Measurements from ENCODE around the gene BOLA1. TPM values are rescaled to one million over a fixed set of nuclear protein-coding genes. Genes with fewer than 3 reads are reported as not detected.

Gene BOLA1
- total and polyA plus RNA-seq, 2 donors from 2014 or later, result 14.3 to 44.0 TPM

GRCh38 chr1:149903836-149904491, 4.6 kb downstream of the BOLA1 start:
- H3K9me3 ChIP-seq (ENCODE audit: control insufficient read depth in 2 of 3, insufficient read depth in 1 of 3, low read length in 3 of 3), result no peaks in the 10 kb centered on the region
- DNase-seq (no peak), FAIRE-seq (no peak)
- no peak for TF ChIP-seq CTCF (IDR thresholded peaks at IDR 0.05; ENCODE audit: borderline replicate concordance, extremely low read depth, insufficient read depth)
- H3K4me1 ChIP-seq (ENCODE audit: control insufficient read depth in 2 of 3, insufficient read depth in 2 of 3, low read depth in 1 of 3, low read length in 3 of 3), result peaks cover 0 to 6% (median 6%) of the 10 kb centered on the region in 3 donors
- no peaks in the 10 kb centered on the region for H3K27me3 ChIP-seq (ENCODE audit: control insufficient read depth, insufficient read depth, low read length)
- H3K4me3 ChIP-seq (ENCODE audit: low read length in 3 of 3), result no peak overlapping the region
- intact Hi-C loops (cut with DNase I), result no loop called here
- no peak overlapping the region for H3K27ac ChIP-seq (ENCODE audit: low read depth in 2 of 2, low read length in 2 of 2)
- H3K36me3 ChIP-seq (ENCODE audit: control insufficient read depth in 2 of 3, insufficient read depth in 3 of 3, low read length in 3 of 3), result no peaks in the 10 kb centered on the region
- H3K9ac ChIP-seq (ENCODE audit: low read length in 3 of 3), result no peak overlapping the region

- intact Hi-C loops (cut with DNase I), result no loop called here
These were observed 7.3 kb downstream of the BOLA1 start for GRCh38 chr1:149906570-149907075.

GRCh38 chr1:149914545-149914944, 15.2 kb downstream of the BOLA1 start:
- Histone ChIP-seq H3K4me1 (ENCODE audit: control insufficient read depth in 2 of 3, insufficient read depth in 2 of 3, low read depth in 1 of 3, low read length in 3 of 3) (peaks cover 0 to 7% (median 6%) of the 10 kb centered on the region in 3 donors), H3K9ac (ENCODE audit: low read length in 3 of 3) (no peak overlapping the region), H3K4me3 (ENCODE audit: low read length in 3 of 3) (no peak overlapping the region), H3K9me3 (ENCODE audit: control insufficient read depth in 2 of 3, insufficient read depth in 1 of 3, low read length in 3 of 3) (no peaks in the 10 kb centered on the region), H3K36me3 (ENCODE audit: control insufficient read depth in 2 of 3, insufficient read depth in 3 of 3, low read length in 3 of 3) (no peaks in the 10 kb centered on the region), H3K27me3 (ENCODE audit: control insufficient read depth, insufficient read depth, low read length) (no peaks in the 10 kb centered on the region), H3K27ac (ENCODE audit: low read depth in 2 of 2, low read length in 2 of 2) (no peak overlapping the region)
- intact Hi-C loops (cut with DNase I), result no loop called here
- DNase-seq (no peak), FAIRE-seq (no peak)
- TF ChIP-seq CTCF (IDR thresholded peaks at IDR 0.05; ENCODE audit: borderline replicate concordance, extremely low read depth, insufficient read depth), result no peak

More at GRCh38 chr1:149906570-149907075, 7.3 kb downstream of the BOLA1 start:
- FAIRE-seq (no peak), DNase-seq (no peak)
- Histone ChIP-seq H3K27me3 (ENCODE audit: control insufficient read depth, insufficient read depth, low read length) (no peaks in the 10 kb centered on the region), H3K9me3 (ENCODE audit: control insufficient read depth in 2 of 3, insufficient read depth in 1 of 3, low read length in 3 of 3) (no peaks in the 10 kb centered on the region), H3K4me3 (ENCODE audit: low read length in 3 of 3) (no peak overlapping the region), H3K9ac (ENCODE audit: low read length in 3 of 3) (no peak overlapping the region), H3K4me1 (ENCODE audit: control insufficient read depth in 2 of 3, insufficient read depth in 2 of 3, low read depth in 1 of 3, low read length in 3 of 3) (no peaks in the 10 kb centered on the region), H3K27ac (ENCODE audit: low read depth in 2 of 2, low read length in 2 of 2) (no peak overlapping the region), H3K36me3 (ENCODE audit: control insufficient read depth in 2 of 3, insufficient read depth in 3 of 3, low read length in 3 of 3) (no peaks in the 10 kb centered on the region)
- TF ChIP-seq CTCF (IDR thresholded peaks at IDR 0.05; ENCODE audit: borderline replicate concordance, extremely low read depth, insufficient read depth), result no peak

Measured in kidney (tissue), 14 donors.